GM21447 (cell line): ENCODE measurements around the gene RABL6.
A peak's percentile ranks its signal among the peaks of the same experiment; 100 is the strongest.
"Not testable (repeated sequence)": the region's sequence is repeated elsewhere in the genome, so short reads cannot be mapped to it uniquely, and the experiment has no call there.

Experiments used
- ATAC-seq: cut with Tn5 transposase; IDR thresholded peaks from one replicate; pipeline ENCODE4 v1.9.1; 2021; ENCODE audit not compliant: unreplicated experiment

RABL6 gene

DNA sequence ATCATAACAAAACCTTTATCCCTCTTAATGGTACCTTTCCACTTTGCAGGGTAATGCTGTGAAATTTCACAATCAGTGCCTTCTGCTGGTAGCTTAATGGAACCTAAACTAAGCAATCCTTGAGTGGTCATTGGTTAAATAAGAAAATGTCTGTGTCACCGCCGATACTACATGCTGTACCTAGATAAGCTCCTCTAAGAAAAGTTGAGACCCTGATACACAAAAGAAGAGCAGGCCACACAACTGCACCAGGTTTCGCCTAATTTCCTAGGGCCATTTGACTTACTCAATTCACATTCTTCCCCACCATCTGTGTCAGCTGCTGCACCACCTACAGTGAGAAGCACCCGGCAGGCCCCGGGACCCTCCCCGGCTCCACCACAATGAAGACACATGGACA is 67.4 kb downstream of the RABL6 start:
- ATAC-seq: no peak

DNA sequence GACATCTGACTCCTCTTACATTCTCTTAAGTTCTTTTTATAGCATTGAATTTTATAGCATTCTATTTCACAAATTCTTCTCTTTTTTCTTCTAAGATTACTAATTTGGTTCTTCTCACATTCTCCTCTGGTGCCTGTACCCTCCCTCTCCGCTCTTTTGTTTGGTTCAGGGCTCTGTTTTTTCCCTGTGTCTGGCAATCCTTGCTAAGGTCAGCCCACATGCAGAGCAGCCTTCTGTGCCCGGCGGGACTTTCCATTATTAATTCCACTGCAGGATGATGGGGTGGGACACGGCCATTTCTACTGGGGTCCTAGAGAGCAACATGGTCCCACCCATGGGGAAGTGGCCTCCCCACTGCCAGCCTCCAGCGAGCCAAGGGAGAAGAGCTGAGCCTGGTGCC is 68.7 kb downstream of the RABL6 start:
- ATAC-seq: no peak

DNA sequence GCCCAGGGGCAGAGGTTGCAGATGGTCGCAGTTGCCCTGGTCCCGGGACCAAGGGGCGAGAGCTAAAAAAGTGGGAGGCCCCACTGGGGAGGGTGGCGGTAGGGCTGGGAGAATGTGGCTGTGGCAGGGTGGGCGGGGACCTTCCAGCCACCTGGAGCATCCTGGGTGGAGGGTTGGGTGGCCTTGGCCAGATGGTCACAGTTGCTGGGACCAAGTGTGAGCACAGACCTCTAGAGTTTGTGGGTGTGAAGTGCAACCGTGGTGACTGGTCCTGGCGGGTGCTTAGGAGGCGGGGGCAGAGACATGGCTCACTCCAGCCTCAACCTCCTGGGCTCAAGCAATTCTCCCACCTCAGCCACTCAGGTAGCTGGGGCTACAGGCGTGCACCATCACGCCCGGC is 72.9 kb downstream of the RABL6 start:
- no peak for ATAC-seq

DNA sequence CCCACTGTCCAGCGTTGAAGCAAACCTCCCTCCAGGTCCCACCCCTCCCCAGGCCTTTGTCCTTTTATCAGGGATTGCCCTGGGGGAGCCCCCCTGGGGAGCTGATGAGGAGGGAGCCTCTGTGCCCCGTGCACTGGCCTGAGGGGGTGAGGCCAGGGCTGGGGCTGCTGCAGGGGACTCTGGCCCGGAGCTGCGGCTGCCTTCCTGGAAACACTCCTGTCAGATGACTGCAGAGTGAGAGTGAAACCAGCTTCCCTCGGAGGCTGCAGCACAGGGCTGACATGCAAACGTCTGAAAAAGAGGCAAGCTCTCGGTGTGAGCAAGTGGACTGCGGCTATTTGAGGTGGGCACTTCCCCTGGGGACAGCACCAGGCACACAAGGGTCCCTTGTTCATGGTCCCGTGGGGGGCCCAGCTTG is 74.0 kb downstream of the RABL6 start:
- ATAC-seq: no peak

DNA sequence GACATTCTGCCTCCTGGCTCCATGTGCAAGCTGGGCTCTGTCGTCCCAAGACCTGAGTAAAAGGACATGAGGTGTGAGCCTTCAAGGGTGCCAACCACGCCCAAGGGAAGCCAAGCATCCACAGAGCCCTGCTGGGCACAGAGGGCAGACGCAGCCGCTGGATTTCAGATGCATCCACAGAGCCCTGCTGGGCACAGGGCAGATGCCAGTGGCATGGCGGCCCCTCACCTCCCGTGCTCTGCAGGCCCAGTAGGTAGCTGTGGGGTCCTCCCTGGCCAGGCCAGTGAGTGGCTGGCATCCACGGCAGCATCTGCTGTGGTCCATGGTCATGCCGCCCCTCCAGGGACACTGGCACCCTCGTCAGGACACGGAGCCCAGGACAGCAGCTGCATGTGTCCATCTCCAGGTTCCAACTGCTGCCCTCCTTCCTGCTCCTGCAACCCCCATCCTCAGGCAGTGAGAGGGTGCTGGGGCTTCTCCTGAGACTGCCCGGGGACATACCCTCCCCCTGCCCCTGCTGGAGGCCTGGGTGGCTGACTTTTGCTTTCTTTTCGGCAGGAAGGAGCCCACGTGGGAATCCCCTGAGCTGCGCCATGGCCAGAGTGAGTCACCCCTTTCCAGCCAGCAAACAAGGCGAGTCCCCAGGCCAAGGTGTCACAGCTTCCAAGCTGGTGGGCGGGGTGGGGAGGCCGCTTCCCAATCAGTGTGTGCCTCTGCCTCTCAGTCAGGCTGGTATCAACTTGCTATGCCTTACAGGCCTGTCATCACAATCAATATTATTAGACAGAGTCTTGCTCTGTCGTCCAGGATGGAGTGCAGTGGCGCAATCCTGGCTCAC is 74.6 kb downstream of the RABL6 start:
- peak; percentile 42 for ATAC-seq

DNA sequence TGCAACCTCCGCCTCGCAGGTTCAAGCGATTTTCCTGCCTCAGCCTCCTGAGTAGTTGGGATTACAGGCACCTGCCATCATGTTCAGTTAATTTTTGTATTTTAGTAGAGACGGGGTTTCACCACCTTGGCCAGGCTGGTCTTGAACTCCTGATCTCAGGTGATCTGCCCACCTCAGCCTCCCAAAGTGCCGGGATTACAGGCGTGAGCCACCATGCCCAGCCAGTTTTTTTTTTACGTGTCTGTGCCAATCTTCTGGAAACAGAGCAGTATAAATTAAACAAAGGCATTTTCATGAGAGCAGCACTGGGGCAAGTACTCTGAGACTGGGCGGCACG is 75.2 kb downstream of the RABL6 start:
- ATAC-seq: not testable (repeated sequence)

DNA sequence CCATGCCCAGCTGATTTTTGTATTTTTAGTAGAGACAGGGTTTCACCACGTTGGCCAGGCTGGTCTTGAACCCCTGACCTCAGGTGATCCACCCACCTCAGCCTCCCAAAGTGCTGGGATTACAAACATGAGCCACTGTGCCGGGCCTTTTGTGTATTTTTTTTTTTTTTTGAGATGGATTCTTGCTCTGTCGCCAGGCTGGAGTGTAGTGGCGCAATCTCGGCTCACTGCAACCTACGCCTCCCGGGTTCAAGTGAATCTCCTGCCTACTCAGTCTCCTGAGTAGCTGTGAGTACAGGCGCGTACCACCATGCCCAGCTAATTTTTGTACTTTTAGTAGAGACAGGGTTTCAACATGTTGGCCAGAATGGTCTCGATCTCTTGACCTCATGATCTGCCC is 75.9 kb downstream of the RABL6 start:
- ATAC-seq: not testable (repeated sequence)

DNA sequence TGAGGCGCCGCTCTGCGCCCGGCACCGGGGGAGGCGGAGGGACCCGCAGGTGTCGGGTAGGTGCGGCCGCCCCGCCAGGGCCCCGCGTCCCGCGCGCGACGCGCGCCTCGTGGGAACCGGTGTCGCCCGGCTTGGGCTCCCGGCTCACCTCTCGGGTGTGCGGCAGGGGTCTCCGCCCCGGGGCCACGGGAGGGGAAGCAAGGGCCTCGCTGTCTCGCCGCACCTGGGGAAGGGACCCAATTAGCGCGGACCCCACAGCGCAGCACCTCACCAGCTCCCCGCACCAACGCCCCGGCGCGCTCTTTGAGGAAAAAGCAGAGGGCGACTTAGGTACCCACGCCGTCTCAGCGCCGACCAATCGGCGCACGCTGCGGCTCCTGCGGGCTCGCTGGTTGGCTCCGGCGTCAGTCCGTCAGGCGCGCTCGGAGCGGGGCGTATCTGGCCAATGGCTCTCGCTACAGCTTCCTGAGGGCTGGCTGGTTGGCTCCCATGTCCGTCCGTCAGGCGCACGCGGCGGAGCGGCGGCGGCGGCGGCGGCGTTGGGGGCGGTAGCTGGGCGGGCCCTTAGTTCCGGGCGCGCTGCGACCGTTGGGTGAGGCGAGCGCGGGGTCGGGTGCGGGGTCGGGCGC is 78.3 kb downstream of the RABL6 start, which contains the start of gene TRAF2:
Gene TRAF2 (plus strand): TSS at position 567 of the 629 bp plus-strand sequence. CDS start 12,225 bp downstream, outside the sequence.
- ATAC-seq: peak; percentile 62

DNA sequence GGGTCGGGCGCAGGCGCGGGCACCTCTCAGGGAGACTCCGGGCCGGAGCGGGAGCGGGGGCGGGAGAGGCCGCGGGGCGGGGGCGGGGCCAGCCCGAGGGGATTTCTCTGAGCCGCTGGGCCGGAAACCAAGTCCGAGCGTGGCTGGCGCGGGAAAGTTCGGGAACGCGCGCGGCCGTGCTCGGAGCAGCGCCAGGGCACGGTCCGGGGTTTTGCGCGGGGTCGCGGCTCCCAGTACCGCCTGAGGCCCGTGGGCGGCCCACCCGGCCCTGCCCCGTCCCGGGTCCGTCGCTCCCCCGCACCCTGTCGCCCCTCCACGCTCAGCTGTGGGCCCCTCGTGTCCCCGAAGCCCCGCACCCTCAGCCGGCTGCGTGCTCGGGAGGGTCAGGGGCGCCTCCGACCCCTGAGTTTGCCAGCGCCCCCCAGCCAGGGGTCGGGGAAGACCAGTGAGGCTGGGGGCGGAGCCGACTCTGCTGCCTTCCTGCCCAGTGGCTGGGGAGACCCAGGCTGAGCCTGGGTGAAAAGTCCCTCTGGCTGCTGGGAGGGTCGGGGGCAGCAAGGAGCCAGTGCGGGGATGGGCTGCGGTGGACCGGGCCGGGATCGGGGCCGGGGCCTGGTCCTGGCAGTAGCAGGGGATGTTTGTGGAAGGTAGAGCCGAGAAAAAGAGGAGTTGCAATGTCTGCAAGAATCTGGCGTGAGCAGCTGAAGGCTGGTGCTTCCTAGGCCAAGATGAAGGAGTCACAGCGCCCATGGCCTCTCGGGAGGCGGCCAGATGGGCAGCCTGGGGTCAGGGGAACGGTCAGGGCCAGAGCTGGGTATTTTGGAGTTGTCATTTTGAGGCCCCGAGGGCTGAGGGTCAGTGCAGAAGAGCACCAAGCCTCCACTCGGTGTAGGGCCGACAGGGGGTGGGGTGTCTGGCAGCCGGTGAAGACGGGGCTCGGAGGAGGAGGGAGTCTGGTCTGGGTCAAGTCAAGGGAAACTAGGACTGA is 79.2 kb downstream of the RABL6 start:
- peak; percentile 16 for ATAC-seq

DNA sequence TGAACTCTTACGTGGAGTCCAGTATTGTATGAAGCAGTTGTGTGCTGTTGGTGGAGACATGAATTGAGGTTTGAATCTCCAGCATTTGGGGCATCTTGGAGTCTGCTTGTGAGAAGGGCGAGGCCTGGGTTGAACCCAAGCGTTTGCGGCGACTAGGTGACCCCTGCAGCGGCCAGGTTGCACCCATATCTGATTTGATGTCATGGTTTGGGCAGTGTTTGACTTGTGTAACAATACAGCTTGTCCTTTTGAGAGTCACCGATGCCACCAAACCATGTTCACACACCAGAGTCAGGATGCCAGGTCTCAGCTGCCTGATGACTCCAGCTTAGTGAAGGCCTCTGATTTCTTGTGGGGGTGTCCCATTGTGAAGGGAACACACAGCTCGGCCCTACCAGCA is 80.7 kb downstream of the RABL6 start:
- ATAC-seq: no peak

DNA sequence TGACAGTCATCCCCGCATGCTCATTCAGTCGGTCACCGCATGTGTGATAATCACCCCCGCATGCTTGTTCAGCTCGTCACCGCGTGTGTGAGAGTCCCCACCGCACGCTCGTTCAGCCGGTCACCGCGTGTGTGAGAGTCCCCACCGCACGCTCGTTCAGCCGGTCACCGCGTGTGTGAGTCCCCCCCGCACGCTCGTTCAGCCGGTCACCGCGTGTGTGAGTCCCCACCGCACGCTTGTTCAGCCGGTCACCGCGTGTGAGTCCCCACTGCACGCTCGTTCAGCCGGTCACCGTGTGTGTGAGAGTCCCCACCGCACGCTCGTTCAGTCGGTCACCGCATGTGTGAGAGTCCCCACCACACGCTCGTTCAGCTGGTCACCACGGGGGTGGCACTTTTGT is 82.1 kb downstream of the RABL6 start:
- ATAC-seq: no peak

DNA sequence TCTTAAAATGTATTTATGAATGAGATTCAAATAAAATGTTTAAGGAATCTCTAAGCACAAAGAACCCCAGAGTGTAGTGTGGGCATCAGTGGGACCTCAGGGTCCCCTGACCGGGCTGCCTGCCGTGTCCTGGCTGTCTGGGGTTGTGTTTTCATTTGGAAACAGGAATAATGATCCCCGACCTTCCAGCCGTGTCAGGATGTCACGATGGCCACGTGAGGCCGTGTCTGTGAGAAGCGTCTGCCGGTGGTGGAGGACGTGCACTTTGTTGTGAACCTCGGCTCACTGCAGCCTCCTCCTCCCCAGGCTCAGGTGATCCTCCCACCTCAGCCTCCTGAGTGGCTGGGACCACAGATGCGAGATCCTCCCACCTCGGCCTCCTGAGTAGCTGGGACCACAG is 82.9 kb downstream of the RABL6 start:
- ATAC-seq: no peak
